NOMO-1 treated with dmso at 0.1 percent for 144 hours (cell line): ENCODE results near the gene CASP8AP2.
"Not testable (repeated sequence)": the region's sequence is repeated elsewhere in the genome, so short reads cannot be mapped to it uniquely, and the experiment has no call there.

Source experiments
- DNase-seq: peaks from one replicate; lab custom pipeline; 2025; ENCODE audit not compliant: unreplicated experiment; lab: John Stamatoyannopoulos, UW

Gene CASP8AP2

GRCh38 chr6:89886378-89887120 is 56.9 kb downstream of the CASP8AP2 start:
- DNase-seq: no peak

- DNase-seq: no peak
These were observed 57.9 kb downstream of the CASP8AP2 start for GRCh38 chr6:89887452-89888137.

- DNase-seq: no peak
These were observed 58.4 kb downstream of the CASP8AP2 start for GRCh38 chr6:89888138-89888514.

- no peak for DNase-seq
These were observed 59.2 kb downstream of the CASP8AP2 start for GRCh38 chr6:89888871-89889270.

GRCh38 chr6:89890845-89891528 is 61.3 kb downstream of the CASP8AP2 start:
- not testable (repeated sequence) for DNase-seq

- DNase-seq: not testable (repeated sequence)
These were observed 62.9 kb downstream of the CASP8AP2 start for GRCh38 chr6:89892577-89892976.

GRCh38 chr6:89894169-89894568 is 64.5 kb downstream of the CASP8AP2 start, which contains the start of gene GJA10:
Gene GJA10 (plus strand): TSS chr6:89894469. CDS start chr6:89894469, 0 bp downstream.
- DNase-seq: no peak

- DNase-seq: no peak
These were observed 65.7 kb downstream of the CASP8AP2 start for GRCh38 chr6:89895276-89895874.

- DNase-seq: not testable (repeated sequence)
These were observed 80.6 kb downstream of the CASP8AP2 start for GRCh38 chr6:89910001-89910901.

GRCh38 chr6:89910902-89911240 is 81.2 kb downstream of the CASP8AP2 start:
- no peak for DNase-seq

GRCh38 chr6:89916136-89916920 is 86.6 kb downstream of the CASP8AP2 start:
- no peak for DNase-seq

GRCh38 chr6:89917216-89917615 is 87.5 kb downstream of the CASP8AP2 start:
- no peak for DNase-seq

- no peak for DNase-seq
These were observed 88.2 kb downstream of the CASP8AP2 start for GRCh38 chr6:89917801-89918366.
